ENCODE measurements around the gene AFAP1L2.

The AFAP1L2 gene, protein sequence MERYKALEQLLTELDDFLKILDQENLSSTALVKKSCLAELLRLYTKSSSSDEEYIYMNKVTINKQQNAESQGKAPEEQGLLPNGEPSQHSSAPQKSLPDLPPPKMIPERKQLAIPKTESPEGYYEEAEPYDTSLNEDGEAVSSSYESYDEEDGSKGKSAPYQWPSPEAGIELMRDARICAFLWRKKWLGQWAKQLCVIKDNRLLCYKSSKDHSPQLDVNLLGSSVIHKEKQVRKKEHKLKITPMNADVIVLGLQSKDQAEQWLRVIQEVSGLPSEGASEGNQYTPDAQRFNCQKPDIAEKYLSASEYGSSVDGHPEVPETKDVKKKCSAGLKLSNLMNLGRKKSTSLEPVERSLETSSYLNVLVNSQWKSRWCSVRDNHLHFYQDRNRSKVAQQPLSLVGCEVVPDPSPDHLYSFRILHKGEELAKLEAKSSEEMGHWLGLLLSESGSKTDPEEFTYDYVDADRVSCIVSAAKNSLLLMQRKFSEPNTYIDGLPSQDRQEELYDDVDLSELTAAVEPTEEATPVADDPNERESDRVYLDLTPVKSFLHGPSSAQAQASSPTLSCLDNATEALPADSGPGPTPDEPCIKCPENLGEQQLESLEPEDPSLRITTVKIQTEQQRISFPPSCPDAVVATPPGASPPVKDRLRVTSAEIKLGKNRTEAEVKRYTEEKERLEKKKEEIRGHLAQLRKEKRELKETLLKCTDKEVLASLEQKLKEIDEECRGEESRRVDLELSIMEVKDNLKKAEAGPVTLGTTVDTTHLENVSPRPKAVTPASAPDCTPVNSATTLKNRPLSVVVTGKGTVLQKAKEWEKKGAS

DNA sequence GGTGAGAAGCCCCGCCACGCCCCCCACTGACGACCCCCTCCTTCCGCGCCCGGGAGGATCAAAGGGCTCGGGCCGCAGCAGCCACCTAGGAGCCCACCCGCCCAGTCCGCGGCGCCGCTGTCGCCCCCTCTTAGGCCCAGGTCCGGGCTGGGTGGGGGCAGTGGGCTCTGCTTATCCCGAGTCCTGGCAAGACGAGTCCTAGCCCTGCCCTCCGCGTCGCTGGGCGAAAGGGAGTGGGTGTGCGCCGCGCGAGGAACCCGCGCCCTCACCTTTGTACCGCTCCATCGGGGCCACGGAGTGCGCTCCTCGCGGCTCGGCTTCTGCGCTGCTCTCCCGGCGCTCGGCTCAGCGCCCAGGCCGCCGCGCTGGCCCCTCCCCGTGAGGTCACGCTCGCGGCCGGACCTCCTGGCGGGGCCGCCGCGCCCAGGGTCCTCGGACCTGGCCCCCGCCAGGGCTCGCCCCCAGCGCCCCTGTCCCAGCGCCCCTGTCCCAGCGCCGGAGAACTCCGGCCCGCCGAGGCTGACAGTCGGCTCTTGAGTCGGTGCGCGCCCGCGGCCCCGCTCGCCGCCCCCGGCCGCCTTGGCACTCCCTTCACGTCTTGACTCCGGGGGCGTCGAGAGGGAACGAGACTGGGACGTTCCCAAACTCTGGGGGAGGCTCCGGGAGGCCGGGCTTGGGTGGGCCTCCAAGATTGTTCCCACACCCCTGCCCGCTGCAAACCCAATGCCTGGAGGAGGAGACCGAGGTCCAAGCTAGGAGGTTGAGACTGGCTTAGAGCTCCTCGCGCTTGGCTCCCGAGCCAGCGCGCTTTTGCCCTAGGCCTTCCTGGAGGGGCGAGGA is at the start of gene AFAP1L2:
Gene AFAP1L2 (minus strand): TSS at position 332 of the 840 bp plus-strand sequence. CDS start 47 bp downstream, at position 285.
- peak; percentile 72 for DNase-seq (ENCODE audit: low spot score)

DNA sequence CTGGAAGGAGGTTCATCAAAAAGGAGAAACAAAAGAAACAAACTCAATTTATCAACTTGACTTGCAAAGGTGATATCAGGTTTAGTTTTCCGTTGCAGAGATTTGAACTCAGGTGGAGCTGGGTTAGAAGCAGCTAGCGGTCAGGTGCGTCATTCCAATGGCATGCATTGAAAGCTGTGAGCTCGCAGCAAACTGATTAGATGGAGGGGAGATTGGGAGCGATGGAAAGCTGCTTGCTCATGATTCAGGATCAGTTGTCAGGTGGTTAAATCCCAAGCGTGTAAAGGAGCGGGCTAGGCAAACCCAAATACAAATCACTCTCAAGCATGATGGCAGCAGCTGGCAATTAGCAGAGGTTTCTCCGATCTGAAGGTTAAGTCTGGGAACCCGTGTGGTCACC is 49.3 kb upstream of the AFAP1L2 start:
- DNase-seq (ENCODE audit: low spot score), result no peak

DNA sequence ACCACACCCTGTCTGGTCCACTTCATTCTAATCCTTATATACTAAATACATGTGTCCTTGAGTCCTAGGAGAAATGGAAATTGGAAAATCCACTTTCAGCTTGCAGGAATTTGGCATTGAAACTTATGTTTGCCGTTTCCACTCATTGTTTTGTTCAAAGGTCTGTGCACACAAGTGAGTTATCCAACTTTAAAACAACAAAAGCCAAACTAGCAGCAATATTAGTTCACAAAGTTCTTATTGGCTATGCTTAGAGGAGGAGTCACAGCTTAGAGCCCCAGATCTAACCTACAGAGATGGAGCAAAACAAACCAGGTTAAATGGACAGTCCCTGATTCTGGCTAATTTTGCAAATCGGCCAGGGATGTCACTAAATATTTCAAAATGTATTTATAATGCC is 44.6 kb upstream of the AFAP1L2 start:
- no peak for DNase-seq (ENCODE audit: low spot score)

DNA sequence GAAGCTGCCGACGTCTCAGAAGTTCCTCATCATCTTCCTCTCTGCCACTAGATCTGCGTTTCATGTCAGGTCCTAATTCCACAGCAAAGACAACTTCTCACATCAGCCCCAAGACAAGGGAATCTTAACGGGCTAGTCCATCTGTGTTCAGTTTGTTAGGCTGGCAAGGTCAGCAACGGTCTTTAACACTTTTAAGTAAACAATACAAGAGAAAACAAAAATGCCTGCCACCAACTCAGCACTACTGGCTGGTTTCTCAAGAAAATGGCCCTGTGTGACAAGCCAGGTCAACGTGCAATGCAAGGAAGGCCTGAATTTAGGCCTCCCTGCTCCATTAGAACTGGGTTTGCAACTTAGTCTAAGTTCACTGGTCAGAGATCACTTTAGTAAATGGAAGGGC is 41.0 kb upstream of the AFAP1L2 start:
- no peak for DNase-seq (ENCODE audit: low spot score)

DNA sequence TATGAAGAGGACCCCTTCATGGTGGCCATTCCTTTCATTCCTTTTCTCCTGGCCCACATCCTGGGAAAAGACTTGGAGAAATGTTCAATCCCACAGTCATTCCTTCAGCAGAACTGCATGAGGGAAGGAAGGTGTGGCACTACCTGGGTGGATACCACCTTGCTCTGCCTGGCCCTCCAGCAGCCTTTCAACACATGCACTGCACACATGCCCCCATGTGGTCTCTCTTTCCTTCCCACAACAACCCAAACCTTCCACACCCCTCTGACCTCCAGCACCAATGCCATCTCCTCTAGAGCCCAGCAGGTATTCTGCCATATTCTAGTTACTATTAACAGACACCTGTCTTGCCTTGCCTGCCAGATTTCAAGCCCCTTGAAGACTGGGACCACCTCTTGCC is 40.5 kb upstream of the AFAP1L2 start:
- DNase-seq (ENCODE audit: low spot score), result no peak

DNA sequence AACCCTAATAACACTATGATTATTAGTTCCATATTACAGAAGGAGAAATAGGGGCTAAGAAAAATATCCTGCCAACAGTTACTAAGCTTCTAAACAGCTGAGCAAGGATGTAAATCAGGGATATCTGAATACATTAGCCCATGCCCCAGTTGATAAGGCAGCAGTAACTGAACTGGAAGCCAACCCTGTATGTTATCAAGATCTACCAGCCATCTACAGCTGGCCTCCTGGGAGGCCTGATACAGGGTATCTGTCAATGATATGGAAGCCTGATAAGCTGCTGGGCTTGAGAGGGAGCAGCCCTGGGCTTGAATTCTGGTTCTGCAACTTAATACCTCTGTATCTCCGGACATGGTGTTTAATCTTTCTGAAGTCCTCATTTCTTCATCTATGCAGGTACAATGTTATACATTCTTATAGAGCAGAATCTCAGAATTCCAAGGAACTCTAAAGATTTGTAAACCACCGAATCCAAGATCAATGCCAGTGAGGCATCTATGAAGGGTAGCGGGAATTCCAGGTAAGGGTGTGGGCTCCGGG is 37.9 kb upstream of the AFAP1L2 start:
- DNase-seq (ENCODE audit: low spot score), result no peak

DNA sequence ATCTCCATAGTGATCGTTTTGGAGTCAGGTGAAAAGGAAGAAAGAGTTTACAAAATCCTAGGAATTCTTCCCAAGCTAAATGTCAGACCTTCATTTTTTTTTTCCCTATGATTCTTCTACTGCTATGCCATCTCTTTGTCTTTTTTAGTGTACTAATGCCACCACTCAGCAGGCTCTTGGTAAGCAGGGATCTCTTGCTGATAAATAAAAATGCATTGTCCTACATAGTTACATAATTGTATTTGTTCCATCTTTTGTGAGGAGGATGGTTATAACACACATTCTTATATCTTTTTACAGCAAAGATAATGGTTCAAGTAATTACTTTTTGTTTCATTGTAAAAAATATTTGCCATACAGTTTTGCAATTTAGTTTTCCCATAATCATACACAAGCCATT is 36.8 kb upstream of the AFAP1L2 start:
- no peak for DNase-seq (ENCODE audit: low spot score)

DNA sequence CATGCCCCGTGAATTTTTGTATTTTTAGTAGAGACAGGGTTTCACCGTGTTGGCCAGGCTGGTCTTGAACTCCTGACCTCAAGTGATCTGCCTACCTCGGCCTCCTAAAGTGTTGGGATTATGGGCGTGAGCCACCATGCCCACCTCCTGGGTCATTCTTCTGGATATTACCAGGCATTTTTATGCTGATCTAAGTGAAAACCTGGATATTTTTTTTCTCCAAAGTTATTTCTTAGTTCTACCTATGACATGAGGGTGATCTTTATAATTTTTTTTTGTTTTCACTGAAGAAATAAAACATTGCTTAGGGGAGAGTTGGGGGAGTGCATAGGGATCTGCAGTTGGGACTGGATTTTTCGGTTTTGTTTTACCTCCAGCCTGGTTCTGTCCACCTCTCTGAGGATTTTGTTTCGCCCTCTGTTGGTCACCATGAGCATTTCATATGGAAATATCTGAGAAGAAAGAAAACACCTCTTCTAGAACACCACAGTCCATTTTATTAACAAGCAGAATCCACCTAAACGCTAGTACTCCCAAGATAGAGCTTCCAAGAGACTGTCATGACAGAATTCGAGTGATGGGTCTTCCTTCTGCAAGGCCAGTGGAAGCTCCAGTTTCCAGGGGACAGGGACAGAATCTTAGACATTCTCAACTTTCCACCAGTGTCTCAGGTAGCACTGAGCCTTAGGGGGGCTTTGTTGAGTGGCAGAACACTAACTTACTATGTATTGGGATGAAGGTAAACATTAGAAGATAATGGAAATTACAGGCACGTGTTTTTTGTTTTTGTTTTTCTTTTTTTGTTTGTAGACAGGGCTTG is 33.4 kb upstream of the AFAP1L2 start:
- DNase-seq (ENCODE audit: low spot score), result no peak

DNA sequence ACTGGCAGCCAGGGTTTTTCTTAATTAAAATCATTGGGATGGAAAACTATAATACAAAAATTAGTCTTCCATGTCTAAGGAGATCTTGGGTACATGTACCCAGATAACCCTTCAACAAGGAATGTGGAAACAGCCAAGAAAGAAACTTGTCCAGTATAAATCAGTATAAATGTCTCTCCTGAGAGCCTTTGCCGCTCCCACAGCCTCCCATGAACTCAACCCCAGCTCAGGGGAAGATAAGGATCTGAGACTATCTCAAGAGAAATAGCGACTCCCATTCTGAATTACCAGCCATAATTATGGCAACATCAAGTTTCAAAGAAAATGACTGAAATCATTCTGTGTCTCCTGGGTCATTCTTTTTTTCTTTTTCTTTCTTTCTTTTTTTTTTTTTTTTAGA is 32.6 kb upstream of the AFAP1L2 start:
- no peak for DNase-seq (ENCODE audit: low spot score)

DNA sequence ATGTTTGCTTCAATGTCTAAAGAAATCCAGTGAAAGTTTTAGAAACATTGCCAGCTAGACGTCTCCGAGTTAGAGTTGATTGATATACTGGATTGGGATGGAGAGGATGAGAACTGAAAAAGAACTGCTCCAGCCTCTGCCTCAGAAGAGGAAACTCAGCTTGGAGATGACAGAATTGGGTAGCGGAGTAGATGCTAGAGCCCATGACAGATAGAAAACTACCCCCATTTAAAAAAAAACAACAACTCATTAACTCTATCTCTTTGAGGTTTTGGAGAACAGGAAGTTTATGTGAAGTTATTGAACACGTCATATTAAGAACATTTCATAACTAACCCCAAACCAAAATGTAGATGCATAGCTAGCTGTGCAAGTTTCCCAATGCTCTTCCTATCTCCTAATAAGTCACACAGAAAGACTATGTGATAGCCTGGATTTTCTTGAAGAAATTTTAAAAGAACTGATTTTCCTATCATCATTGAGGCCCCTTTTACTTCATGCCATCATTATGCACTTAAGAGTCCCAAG is 28.3 kb upstream of the AFAP1L2 start:
- no peak for DNase-seq (ENCODE audit: low spot score)

DNA sequence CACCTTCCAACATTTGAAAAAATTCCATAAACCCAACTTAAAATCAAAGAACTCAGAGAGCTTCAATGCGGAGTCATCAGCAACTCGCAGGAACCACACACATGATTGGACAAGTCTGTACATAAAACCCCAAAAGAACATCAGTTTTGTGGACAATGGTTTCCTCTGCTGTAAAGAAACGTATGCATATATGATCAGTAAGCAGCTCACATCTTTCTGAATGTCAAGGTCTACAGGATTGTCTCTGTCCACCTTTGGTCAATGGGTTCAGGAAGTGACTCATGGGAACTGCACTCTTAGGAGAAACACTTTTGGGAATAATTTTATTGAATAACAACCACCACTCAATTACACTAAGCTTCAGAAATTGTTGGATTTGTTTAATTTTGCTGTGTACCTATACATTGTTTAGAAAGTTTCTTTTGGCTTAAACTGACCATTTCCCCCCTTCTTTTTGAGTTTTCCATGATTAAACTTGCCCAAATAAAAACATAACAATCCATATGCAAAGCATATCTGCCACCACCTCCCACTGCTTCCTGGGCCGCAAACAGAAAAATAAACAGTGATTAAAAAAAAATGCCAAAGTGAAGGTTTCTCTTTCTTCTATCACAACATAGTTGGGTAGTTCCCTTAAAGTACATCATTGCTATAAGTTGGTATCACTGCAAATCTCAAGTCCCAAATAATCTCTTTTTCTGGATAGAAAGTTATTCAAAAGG is 27.3 kb upstream of the AFAP1L2 start:
- no peak for DNase-seq (ENCODE audit: low spot score)

DNA sequence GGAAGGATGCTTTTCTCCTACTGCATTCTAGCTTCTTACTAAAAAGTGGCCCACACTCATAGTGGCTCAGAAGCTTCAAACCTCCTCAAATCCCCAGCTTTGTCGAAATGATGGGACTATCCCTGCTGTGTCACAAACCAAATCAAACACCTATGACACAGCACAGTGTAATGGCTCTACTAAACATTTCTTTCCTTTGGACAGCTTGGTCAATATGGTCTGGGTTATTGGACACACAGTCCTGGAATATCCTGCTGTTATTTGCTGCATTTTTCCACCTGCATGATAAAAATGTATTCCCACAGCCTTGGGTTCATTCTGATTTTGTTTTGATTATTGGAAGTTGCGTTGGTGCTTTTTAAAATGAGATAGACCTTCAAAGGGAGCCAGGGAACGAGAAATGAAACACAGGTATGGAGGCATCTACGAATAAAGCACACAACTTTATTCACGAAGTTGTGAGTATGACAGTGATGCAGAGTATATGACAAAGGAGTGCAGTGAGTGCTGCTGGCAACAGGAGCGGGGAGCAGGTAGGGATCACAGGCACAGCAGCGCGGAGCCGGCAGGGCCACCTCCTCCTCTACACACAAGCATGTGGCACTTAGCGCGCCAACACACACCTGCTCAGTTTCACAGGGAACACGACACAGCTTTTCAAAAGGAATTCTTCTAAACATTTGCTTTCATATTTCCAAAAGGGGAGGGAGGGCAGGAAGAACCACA is 26.5 kb upstream of the AFAP1L2 start:
- no peak for DNase-seq (ENCODE audit: low spot score)

DNA sequence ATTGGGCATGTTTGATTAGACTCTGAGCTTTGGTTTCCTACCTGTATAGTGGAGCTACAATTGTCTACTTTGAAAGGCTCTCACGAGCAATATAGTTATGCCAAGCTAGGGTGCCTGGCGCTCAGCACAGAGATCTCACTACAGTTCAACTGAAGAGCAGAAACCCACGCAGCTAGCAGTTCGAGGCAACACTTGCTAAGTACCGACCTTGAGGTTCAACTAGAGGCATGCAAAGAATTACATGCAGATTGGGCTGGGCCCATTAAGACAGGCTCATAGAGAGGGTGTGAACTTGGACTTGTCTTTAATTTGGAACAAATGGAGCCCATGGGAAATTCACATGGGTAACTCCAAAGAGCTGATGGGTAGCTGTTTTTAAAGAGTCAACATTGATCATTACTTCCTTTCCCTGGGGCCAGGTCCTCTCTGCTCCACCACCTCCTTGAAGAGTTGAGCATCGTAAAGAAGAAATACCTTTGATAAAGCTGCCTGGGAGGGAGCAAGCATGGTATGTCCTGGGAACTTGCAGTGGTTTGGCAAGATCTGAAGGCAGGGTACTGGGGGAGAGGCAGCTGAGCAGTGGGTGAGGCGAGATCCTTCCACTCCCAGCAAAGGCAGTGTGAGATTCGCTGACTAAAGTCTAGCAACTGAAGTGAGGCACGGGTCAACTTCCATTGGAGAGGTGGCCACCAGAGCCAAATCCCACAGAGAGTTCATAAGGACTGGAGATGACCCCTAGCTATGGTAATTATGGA is 25.5 kb upstream of the AFAP1L2 start:
- DNase-seq (ENCODE audit: low spot score), result no peak

DNA sequence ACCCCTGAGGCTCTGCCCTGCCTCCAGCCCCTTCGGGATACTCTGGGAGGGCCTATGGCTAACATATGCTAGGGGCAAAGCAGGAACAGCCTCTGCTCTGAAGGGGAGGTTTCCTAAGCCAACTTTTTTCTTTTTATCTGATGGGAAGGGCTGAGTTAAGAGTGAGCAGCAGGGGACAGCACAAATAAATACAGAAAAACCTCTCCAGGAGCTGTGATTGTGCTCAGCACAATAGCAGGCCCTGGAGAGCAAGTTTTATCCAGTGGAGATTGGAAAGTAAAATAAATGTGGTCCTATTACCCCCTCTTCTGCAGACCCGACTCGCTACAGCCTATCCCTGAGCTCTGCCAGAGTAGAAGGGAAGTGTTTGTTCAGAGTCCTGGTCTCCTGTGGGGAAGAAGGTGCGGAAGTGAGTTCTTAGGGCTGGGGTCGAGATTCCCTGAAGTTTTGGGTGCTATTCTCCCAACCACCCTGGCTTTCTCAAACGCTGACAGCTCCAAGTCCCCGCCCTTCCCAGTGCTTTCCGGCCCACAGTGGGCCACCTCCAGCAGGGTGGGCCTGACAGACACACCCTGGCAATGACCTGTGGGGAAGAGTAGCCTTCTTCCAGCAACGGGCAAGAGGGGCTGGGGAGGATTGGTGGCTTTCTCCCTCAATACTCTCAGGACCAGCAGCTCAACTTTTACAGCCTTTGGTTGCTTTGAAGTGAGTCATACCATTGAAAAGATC is 23.0 kb upstream of the AFAP1L2 start:
- DNase-seq (ENCODE audit: low spot score), result no peak

DNA sequence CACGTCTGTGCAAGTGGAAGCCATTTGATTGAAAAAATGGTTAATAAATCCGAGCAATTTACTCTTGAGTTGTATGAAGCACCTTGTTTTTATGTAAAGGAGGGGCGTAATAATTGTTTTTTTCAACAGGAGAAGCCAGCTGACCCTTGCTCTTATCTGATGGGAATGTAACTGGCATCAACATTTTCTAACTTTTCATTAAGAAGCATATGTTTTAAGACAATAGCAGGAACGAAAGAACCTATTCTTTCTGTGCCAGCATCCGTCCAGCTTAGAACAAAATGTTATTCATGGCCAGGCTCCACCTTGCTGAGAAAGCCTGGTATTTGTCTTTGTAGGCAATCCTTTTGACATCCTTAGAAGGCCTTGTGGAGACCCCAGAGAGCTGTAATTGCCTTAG is 22.2 kb upstream of the AFAP1L2 start:
- no peak for DNase-seq (ENCODE audit: low spot score)

DNA sequence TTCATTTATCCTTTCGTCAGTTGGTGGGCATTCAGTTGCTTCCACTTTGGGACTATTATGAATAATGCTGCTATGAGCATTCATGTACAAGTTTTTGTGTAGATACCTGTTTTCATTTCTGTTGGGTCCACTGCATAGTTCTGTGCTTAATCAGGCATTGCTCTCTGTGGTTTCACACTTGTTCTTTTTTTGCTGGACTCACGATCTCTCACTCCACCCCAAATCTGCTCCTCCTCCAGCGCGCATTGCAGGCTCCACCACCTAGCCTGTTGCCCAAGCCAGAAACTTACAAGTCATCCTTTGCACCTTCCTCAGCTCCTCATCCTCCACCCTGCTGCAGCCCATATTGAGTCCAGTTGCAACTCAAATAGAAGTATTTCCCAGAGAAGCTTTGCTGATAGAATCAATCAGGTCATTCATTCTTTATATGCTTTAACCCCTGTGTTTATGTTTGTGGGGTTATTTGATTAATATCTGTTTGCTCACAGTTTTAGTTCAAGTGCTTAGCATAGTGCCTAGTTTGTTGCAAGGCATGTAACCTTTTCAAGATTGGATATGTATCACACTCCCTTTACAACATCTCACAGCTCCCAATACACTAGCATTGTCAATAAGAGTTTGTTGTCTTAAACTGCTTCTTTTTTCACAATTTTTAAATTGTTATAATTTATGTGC is 16.6 kb upstream of the AFAP1L2 start:
- no peak for DNase-seq (ENCODE audit: low spot score)

DNA sequence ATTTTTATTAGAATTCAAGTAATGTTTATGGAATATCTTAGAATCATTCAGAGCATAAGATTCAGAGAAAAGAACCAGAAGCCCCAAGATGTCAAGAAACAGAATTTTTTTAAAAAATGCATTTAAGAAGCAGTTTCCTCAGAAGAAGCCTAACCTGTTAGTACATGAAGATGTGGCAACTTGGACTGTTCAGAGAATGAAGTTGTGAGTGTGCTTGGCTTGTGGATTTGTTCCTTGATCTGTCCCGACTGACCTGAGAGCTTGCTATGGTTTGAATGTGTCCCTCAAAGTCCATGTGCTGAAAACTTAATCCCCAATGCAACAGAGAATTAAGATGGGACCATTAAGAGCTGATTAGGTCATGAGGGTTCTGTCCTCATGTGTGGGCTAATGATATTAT is 13.8 kb upstream of the AFAP1L2 start:
- DNase-seq (ENCODE audit: low spot score), result no peak
